CD4-positive, alpha-beta T cell treated with Interleukin-17A for 1 hour (primary cell): Measurements from ENCODE around the gene GFOD2.
A peak's percentile ranks its signal among the peaks of the same experiment; 100 is the strongest.
"Not testable (repeated sequence)": the region's sequence is repeated elsewhere in the genome, so short reads cannot be mapped to it uniquely, and the experiment has no call there.

Experiments
- DNase-seq: peaks from one replicate; pipeline ENCODE4 v3.0.0-alpha.2; 2020

Gene GFOD2, protein sequence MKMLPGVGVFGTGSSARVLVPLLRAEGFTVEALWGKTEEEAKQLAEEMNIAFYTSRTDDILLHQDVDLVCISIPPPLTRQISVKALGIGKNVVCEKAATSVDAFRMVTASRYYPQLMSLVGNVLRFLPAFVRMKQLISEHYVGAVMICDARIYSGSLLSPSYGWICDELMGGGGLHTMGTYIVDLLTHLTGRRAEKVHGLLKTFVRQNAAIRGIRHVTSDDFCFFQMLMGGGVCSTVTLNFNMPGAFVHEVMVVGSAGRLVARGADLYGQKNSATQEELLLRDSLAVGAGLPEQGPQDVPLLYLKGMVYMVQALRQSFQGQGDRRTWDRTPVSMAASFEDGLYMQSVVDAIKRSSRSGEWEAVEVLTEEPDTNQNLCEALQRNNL

DNA sequence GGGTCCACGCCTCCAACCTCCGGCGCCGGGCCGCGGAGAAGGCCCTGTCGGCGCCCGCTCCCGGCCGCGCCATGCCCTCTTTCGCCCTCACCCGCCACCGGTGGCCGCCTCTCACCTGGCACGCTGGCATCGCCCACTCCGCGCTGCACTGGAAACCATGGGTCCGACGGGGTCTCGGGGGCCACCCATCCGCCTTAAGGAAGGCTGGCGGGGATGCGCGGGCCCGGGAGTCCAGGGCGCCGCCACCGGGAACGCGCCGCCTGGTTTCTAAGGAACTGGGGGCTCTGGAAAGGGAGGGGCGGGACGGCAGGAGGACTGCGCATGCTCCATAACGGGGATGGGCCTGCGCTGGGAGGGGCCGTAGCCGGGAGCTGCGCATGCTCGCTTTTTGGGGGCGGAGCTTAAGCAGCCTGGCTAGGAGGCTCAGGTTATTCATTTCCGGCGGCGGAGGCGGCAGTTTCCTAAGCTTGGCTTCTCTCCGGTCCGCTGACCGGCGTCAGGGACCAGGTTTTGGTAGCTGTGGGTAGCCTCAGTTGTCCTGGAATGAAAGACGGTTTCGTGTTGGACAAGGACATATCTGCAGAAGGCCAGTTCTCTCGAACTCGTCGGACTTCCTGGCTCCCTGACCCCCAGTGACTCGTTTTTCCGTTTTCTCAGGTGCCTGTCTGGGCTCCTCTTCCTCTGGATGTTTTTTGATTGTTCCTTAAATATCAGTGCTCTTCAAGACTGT, at the start of gene GFOD2:
Gene GFOD2 (minus strand): TSS at position 269 of the 730 bp plus-strand sequence. CDS start 33,601 bp downstream, outside the sequence.
- peak; percentile 97 for DNase-seq

GRCh38 chr16:67767953-67768352, 48.8 kb upstream of the GFOD2 start:
- no peak for DNase-seq

- DNase-seq: no peak
Observed at GRCh38 chr16:67766291-67766690, 47.2 kb upstream of the GFOD2 start.

DNA sequence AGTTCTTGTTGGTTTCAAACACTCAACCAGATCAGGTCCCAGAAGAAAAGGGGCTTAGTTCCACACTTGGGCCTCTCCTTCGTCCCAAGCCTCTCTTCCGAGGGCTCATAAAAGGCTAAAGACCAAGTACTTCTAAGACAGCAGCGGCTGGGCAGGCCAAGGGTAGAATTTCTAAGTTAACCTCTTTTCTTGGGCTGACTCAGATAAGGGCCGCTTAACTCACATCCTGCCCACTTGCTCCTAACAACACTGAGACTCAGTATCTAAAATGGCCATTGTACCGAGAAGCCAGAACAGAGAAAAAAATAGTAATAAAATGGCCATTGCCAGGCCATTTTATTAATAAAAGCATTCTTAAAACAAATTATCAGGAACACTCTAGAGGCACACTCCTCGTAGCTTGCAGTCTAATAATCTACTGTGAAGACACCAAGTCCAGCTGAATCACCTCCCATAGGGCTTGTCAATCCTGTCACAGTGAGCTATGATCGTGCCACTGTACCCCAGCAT, 45.1 kb upstream of the GFOD2 start:
- no peak for DNase-seq

DNA sequence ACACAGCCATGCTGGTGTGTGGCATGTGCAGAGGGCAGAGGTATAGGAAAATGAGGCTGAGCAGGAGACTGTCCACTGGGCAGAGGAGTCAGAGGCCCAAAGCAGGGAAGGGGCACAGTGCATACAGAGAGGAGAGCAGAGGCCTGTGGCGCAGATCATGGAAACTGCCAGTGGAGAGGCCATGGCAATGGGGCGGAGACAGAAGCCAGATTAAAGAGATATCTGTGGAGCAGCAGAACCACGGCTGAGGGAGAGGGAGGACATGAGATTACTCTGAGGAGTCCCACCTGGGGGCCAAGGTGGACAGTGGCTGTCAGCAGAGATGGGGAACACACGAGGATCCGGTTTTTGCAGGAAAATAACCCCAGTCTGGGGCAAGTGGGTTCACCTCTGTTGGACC, 44.0 kb upstream of the GFOD2 start:
- DNase-seq: no peak

DNA sequence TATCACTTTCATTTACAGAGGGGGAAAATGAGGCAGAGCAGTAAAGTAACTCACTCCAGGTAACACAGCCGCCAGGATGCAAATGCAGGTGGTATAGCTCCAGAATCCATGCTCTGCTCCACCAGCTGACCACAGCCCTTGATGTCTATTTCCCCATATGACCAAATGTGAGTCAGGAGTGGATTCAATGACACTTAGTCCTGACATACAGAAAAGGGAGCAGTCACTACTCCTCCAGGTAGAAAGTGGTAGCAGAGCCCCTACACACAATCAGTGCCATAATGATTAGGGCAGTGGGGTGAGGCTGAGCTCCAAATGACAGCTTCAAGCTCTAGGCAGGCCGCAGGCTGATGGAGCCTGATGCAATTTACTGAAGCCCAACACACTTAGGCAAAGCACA, 43.3 kb upstream of the GFOD2 start:
- no peak for DNase-seq

DNA sequence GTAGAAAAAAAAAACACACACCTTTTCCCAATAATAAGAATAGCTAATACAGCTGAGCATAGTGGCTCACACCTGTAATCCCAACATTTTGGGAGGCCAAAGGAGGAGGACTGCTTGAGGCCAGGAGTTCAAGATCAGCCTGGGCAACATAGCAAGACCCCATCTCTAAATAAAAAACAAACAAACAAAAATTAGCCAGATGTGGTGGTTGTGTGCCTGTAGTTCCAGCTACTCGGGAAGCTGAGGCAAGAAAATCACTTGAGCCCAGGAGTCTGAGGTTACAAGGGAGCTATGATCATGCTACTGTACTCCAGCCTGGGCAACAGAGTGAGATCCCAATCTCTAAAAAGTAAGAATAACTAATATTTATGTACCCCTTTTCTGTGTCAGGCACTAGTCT, 42.8 kb upstream of the GFOD2 start:
- no peak for DNase-seq

DNA sequence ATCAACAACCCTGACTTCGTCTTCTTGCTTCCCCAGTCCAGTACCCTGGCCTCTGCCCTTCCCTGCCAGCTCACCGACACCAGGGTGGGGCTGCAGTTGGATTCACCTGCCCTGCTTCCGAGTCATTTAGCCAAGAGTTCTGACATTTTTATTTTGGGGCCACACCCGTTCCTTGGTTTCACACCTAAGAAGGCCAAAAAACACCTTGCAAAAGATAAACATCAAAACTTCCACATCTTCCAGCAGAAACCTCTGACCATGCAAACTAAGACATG, 41.8 kb upstream of the GFOD2 start:
- no peak for DNase-seq

GRCh38 chr16:67760206-67760955, 41.3 kb upstream of the GFOD2 start:
- no peak for DNase-seq

- no peak for DNase-seq
Observed at GRCh38 chr16:67758966-67759365, 39.9 kb upstream of the GFOD2 start.

- no peak for DNase-seq
Observed at GRCh38 chr16:67758006-67758405, 38.9 kb upstream of the GFOD2 start.

DNA sequence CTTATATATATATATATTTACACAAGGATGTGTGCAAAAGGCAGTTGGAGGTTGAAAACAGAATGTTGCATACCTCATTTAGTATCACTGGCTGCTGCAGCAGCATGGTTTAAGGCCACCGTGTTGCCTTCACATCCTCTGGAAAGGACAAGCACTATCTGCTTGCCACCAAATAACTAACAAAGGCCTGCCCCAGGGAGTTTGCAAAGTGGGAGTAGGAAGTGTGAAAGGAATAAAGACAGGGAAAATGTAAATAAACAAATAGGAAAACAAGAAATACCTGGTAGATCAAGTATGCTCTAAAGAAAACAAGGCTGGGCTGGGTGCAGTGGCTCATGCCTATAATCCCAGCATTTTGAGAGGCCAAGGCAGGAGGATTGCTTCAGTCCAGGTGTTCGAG, 33.5 kb upstream of the GFOD2 start:
- DNase-seq: no peak

GRCh38 chr16:67751331-67751730, 32.2 kb upstream of the GFOD2 start:
- DNase-seq: not testable (repeated sequence)

GRCh38 chr16:67750466-67750865, 31.4 kb upstream of the GFOD2 start:
- no peak for DNase-seq

GRCh38 chr16:67749436-67750078, 30.4 kb upstream of the GFOD2 start:
- DNase-seq: no peak

GRCh38 chr16:67748834-67749233, 29.7 kb upstream of the GFOD2 start:
- DNase-seq: no peak

DNA sequence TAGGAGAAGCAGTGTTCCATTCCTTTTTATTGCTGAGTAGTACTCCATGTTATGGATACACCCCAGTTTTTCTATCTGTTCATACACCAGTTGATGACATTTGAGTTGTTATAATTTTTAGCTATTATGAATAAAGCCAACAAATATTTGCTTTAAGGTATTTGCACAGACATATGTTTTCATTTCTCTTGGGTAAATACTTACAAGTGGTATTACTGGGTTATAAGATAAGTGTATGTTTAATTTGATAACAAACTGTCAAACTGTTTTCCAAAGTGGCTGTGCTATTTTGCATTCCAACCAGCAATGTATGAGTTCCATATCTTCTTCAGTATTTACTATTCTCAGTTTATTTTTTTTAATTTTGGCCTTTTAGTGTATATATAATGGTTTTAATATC, 27.7 kb upstream of the GFOD2 start:
- DNase-seq: no peak

DNA sequence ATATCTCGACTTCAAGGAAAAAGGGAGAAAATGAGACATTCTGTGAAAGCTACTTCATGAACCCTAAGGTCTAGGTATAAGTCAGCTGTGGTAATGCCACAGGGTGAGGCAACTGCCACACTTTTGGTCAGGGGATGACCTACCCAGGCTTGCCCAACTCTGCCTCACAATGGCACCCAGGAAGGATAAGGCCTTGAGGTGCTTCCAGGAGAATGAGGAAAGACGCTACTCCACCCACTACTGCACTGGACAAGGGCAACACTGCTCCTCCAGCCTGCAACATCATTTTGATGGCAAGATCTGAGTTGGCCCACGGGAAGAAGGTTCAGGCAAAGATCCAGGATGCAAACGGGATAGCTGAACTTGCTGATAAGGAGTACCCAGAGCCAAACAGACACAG, 22.0 kb upstream of the GFOD2 start:
- DNase-seq: no peak

GRCh38 chr16:67740391-67740790, 21.3 kb upstream of the GFOD2 start:
- DNase-seq: no peak

- DNase-seq: no peak
Observed at GRCh38 chr16:67736858-67737257, 17.7 kb upstream of the GFOD2 start.

- DNase-seq: no peak
Observed at GRCh38 chr16:67734731-67735201, 15.7 kb upstream of the GFOD2 start.

GRCh38 chr16:67733734-67734470, 14.8 kb upstream of the GFOD2 start:
- no peak for DNase-seq
